K562 (cell line): ENCODE measurements around the gene CCKAR. TPM values are rescaled to one million over a fixed set of nuclear protein-coding genes. Genes with fewer than 3 reads are reported as not detected.

ENCODE experiments used
- ATAC-seq: fragments of 200-7000 bp; cut with Tn5 transposase; 3 replicates; pipeline ENCODE4 v1.9.1; 2020; ENCODE audit warnings: moderate library complexity
- BruUV-seq: library from RNA; stranded (reverse); fragments of 400-500 nt; replicated peaks from 2 replicates; lab custom pipeline; 2021; lab: Mats Ljungman, UMichigan
- CTCF ChIA-PET: fragments of 300-600 bp; formaldehyde crosslinking; extraction: SDS; loops from one replicate; lab custom pipeline; 2021; ENCODE audit warnings: low intra/inter-chr PET ratio; lab: Yijun Ruan, JAX
- POLR2A ChIA-PET: fragments of 300-600, 350-650 bp; sonication (Branson Sonifier 250); formaldehyde crosslinking; extraction: SDS; loops from one replicate; lab custom pipeline; 2021; ENCODE audit warnings: antibody characterized with exemption, inconsistent platforms; lab: Yijun Ruan, JAX
- DNase-seq, 4 experiments: peaks; one replicate each; pipeline versions ENCODE4 v3.0.0 to v3.0.0-alpha.2; 2011 to 2018; ENCODE audit warnings: low spot score in 3 of 4, mixed read lengths in 3 of 4; ENCODE audit errors: extremely low read depth in 1 of 4
- FAIRE-seq: peaks from 2 replicates; lab custom pipeline; 2011; peaks lifted over from hg19 to GRCh38; lab: Jason Lieb, UNC
- H2AFZ ChIP-seq: 2 replicates; pipeline ENCODE4 v1.6.0; 2011; ENCODE audit warnings: low read depth, low read length, control low read depth, inconsistent platforms
- H3K27ac ChIP-seq: fragments of 200-600 bp; 3 replicates; pipeline ENCODE4 v1.8.0; 2011; ENCODE audit warnings: low read depth, mild to moderate bottlenecking, control low read depth, inconsistent platforms, low read length, moderate library complexity, mixed read lengths; ENCODE audit errors: extremely low read depth
- H3K27me3 ChIP-seq, 2 experiments: fragments of 300-600 bp in 1 of 2; 2 replicates in 1 of 2; 3 replicates in 1 of 2; pipeline versions ENCODE4 v1.6.0 to v1.8.0; 2011; ENCODE audit warnings: inconsistent platforms in 2 of 2, low read length in 2 of 2, mild to moderate bottlenecking in 1 of 2, mixed read lengths in 1 of 2, moderate library complexity in 1 of 2; ENCODE audit not compliant: control insufficient read depth in 2 of 2, insufficient read depth in 2 of 2
- H3K36me3 ChIP-seq: fragments of 300-600 bp; 3 replicates; pipeline ENCODE4 v1.8.0; 2011; ENCODE audit warnings: mild to moderate bottlenecking, low read length, inconsistent platforms; ENCODE audit not compliant: control insufficient read depth, insufficient read depth
- H3K4me1 ChIP-seq, 2 experiments: fragments of 200-600 bp in 1 of 2; replicated peaks in 1 of 2; 2 replicates in 1 of 2; 3 replicates in 1 of 2; pipeline versions ENCODE4 v1.5.1 to v1.8.0; 2011; ENCODE audit warnings: inconsistent platforms in 2 of 2, low read length in 2 of 2, mild to moderate bottlenecking in 1 of 2, mixed read lengths in 1 of 2, moderate library complexity in 1 of 2; ENCODE audit not compliant: control insufficient read depth in 2 of 2, insufficient read depth in 2 of 2
- H3K4me2 ChIP-seq: 2 replicates; pipeline ENCODE4 v1.6.1; 2011; ENCODE audit warnings: low read length, control low read depth, inconsistent platforms, mixed read lengths; ENCODE audit not compliant: insufficient read depth
- H3K4me3 ChIP-seq: fragments of 200-600 bp; sonication (generic), shearing (Covaris generic); 2 replicates; pipeline ENCODE4 v1.5.1; 2016; ENCODE audit warnings: control low read depth, inconsistent platforms
- H3K79me2 ChIP-seq: fragments of 200-600 bp; 3 replicates; pipeline ENCODE4 v1.8.0; 2011; ENCODE audit warnings: low read length, inconsistent platforms; ENCODE audit not compliant: control insufficient read depth, insufficient read depth
- H3K9ac ChIP-seq, 2 experiments: 2 replicates each; pipeline versions ENCODE4 v1.6.0 to v1.6.1; 2011; ENCODE audit warnings: low read depth in 2 of 2, low read length in 2 of 2, control low read depth in 1 of 2, inconsistent platforms in 1 of 2, mild to moderate bottlenecking in 1 of 2, mixed read lengths in 1 of 2; ENCODE audit not compliant: insufficient read depth in 1 of 2
- H3K9me1 ChIP-seq: one replicate; pipeline ENCODE4 v1.6.0; 2011; ENCODE audit warnings: inconsistent platforms, mild to moderate bottlenecking, low read length, moderate library complexity; ENCODE audit not compliant: control insufficient read depth, insufficient read depth
- H3K9me3 ChIP-seq: replicated peaks from 2 replicates; pipeline ENCODE4 v1.5.1; 2011; ENCODE audit warnings: low read depth, low read length, inconsistent platforms; ENCODE audit not compliant: control insufficient read depth, insufficient read depth
- H4K20me1 ChIP-seq: replicated peaks from 2 replicates; pipeline ENCODE4 v1.6.1; 2011; ENCODE audit warnings: low read length, inconsistent platforms, mixed read lengths; ENCODE audit not compliant: control insufficient read depth, insufficient read depth
- ID3 ChIP-seq, 2 experiments: fragments of 250-450 bp in 1 of 2; fragments of 450-650 bp in 1 of 2; sonication (Bioruptor Pico) in 1 of 2; IDR thresholded peaks; 2 replicates each; pipeline versions ENCODE4 v1.6.1 to v1.8.0; 2016 to 2021; ENCODE audit warnings: mild to moderate bottlenecking in 2 of 2, moderate library complexity in 2 of 2, missing compliant biosample characterization in 1 of 2, missing genetic modification characterization in 1 of 2
- ZNF408 ChIP-seq: fragments of 250-450 bp; sonication (Bioruptor Pico); IDR thresholded peaks from 2 replicates; pipeline ENCODE4 v1.4.0; 2020; ENCODE audit warnings: low read depth, mild to moderate bottlenecking, moderate library complexity
- WGBS: fragments of 100-300 bp; shearing (Covaris generic); methylation state at CpG from one replicate; pipeline ENCODE4 v1.1.6; 2016; ENCODE audit warnings: low coverage, mixed read lengths; ENCODE audit not compliant: insufficient coverage; ENCODE audit errors: missing lambda C conversion rate; 5-methylcytosine and 5-hydroxymethylcytosine counted together
- in situ Hi-C: fragments of 300-500 bp; cut with MboI; formaldehyde crosslinking; loops from 4 replicates; pipeline ENCODE4 v1.15.0; 2018; ENCODE audit warnings: inconsistent platforms, mixed read lengths
- intact Hi-C: fragments of 100-400 bp; cut with micrococcal nuclease; formaldehyde crosslinking; loops from 2 replicates; pipeline ENCODE4 v1.14.2; 2022
- polyA plus RNA-seq, 8 experiments: library from polyadenylated mRNA; depleted of rRNA in 4 of 8; stranded (reverse) in 5 of 8; unstranded in 3 of 8; fragments of >200 nt; fragmentation: Nextera tagmentation in 2 of 8; fragmentation: Illumina TruSeq in 1 of 8; extraction: Ambion mirVana in 2 of 8; extraction: Trizol in 1 of 8; gene quantifications; 2 replicates each; pipeline versions ENCODE4 v1.2.1 to v1.2.3, GENCODE V29; 2011 to 2014; ENCODE audit warnings: inconsistent platforms in 1 of 8, missing spikeins in 1 of 8
- total RNA-seq, 7 experiments: library from RNA; depleted of rRNA in 6 of 7; stranded (reverse); fragments of >200 nt in 6 of 7; fragmentation: Illumina TruSeq in 2 of 7; extraction: Trizol in 2 of 7; gene quantifications; 2 replicates each; pipeline versions ENCODE4 v1.2.1 to v1.2.3, GENCODE V29; 2011 to 2021; ENCODE audit warnings: low replicate concordance in 1 of 7

Gene CCKAR
- total and polyA plus RNA-seq, 9 of the 15 experiments (the other 6 are each of a cell fraction or from before 2014, with no cell fraction given) = not detected

- CTCF ChIA-PET = no interaction called here
- no peaks in the 10 kb centered on the region for H3K4me1 ChIP-seq
- DNase-seq (no peak), FAIRE-seq (no peak), ATAC-seq (no peak)
- POLR2A ChIA-PET = no interaction called here
- TF ChIP-seq ID3 (CRISPR knock-in tag; IDR thresholded peaks at IDR 0.05) (no peak), ID3 (tag; IDR thresholded peaks at IDR 0.05) (no peak), ZNF408 (CRISPR knock-in tag) (no peak)
- 85% methylated on average over 2 of the region's 2 CpGs for WGBS
- H2AFZ ChIP-seq = no peak overlapping the region
- no peak overlapping the region for H3K27ac ChIP-seq
- no peaks in the 10 kb centered on the region for H3K9me1 ChIP-seq
- in situ Hi-C loops = no loop called here
- H3K4me2 ChIP-seq = no peak overlapping the region
- no TSS peak for BruUV-seq
- no peaks in the 10 kb centered on the region for H3K9me3 ChIP-seq
- H4K20me1 ChIP-seq = no peaks in the 10 kb centered on the region
- H3K4me3 ChIP-seq = no peak overlapping the region
- H3K27me3 ChIP-seq = no peaks in the 10 kb centered on the region
- intact Hi-C loops = no loop called here
- no peaks in the 10 kb centered on the region for H3K79me2 ChIP-seq
- no peak overlapping the region for H3K9ac ChIP-seq
- H3K36me3 ChIP-seq = peaks cover 19% of the 10 kb centered on the region
These were observed 58.7 kb downstream of the CCKAR start for GRCh38 chr4:26431461-26432180.

Other genes starting within 250 kb of the CCKAR start
- gene RBPJ, start 169.5 kb downstream of the CCKAR start, total RNA-seq (2014; rRNA removed) = 17.2 and 18.7 TPM in 2 replicates
- gene RBPJ, start 169.5 kb downstream of the CCKAR start, total RNA-seq (2014; rRNA removed; fragmentation: Illumina TruSeq; extraction: Trizol) = 33.8 and 42.0 TPM in 2 replicates
- 31.0 and 31.1 TPM in 2 replicates for gene RBPJ, start 169.5 kb downstream of the CCKAR start, total RNA-seq (2015; rRNA removed; fragmentation: Illumina TruSeq; extraction: Trizol)
- 39.2 and 41.1 TPM in 2 replicates for gene RBPJ, start 169.5 kb downstream of the CCKAR start, total RNA-seq (2021)
- gene RBPJ, start 169.5 kb downstream of the CCKAR start, polyA plus RNA-seq (2011; rRNA removed) = 45.3 and 49.4 TPM in 2 replicates
- 39.4 and 41.5 TPM in 2 replicates for gene RBPJ, start 169.5 kb downstream of the CCKAR start, polyA plus RNA-seq (2014; fragmentation: Illumina TruSeq; extraction: Trizol)
- 10 to 100 TPM; 23.1 to 42.0 TPM for gene RBPJ, start 169.5 kb downstream of the CCKAR start, polyA plus RNA-seq (2014; fragmentation: Nextera tagmentation; extraction: Ambion mirVana)
- 25.1 and 30.4 TPM in 2 replicates for gene RBPJ, start 169.5 kb downstream of the CCKAR start, polyA plus RNA-seq (2014; rRNA removed)
- gene TBC1D19, start 93.6 kb upstream of the CCKAR start, total RNA-seq (2014; rRNA removed) = 2.9 and 3.6 TPM in 2 replicates
- gene TBC1D19, start 93.6 kb upstream of the CCKAR start, total RNA-seq (2014; rRNA removed; fragmentation: Illumina TruSeq; extraction: Trizol) = 4.9 and 6.2 TPM in 2 replicates
- 4.9 and 5.6 TPM in 2 replicates for gene TBC1D19, start 93.6 kb upstream of the CCKAR start, total RNA-seq (2015; rRNA removed; fragmentation: Illumina TruSeq; extraction: Trizol)
- gene TBC1D19, start 93.6 kb upstream of the CCKAR start, total RNA-seq (2021) = 3.2 and 3.5 TPM in 2 replicates
- gene TBC1D19, start 93.6 kb upstream of the CCKAR start, polyA plus RNA-seq (2011; rRNA removed) = 3.7 and 4.7 TPM in 2 replicates
- 3.1 and 3.7 TPM in 2 replicates for gene TBC1D19, start 93.6 kb upstream of the CCKAR start, polyA plus RNA-seq (2014; fragmentation: Illumina TruSeq; extraction: Trizol)
- 1 to 10 TPM in 1 of 2 experiments, under 1 TPM in 1; 0.73 to 1.1 TPM for gene TBC1D19, start 93.6 kb upstream of the CCKAR start, polyA plus RNA-seq (2014; fragmentation: Nextera tagmentation; extraction: Ambion mirVana)
- gene TBC1D19, start 93.6 kb upstream of the CCKAR start, polyA plus RNA-seq (2014; rRNA removed) = 2.8 and 4.7 TPM in 2 replicates